IgD-negative memory B cell (primary cell): Measurements from ENCODE around the gene AUNIP. TPM values are rescaled to one million over a fixed set of nuclear protein-coding genes. Genes with fewer than 3 reads are reported as not detected.

ENCODE experiments used
- H3K27ac Mint-ChIP-seq, 3 donors: one replicate each; pipeline ENCODE4 v1.8.0; 2020 to 2022; ENCODE audit warnings: mild to moderate bottlenecking in 3 of 3, mixed read lengths in 3 of 3, moderate library complexity in 1 of 3
- H3K27me3 Mint-ChIP-seq: one replicate; pipeline ENCODE4 v1.8.0; 2021; ENCODE audit warnings: mixed read lengths
- H3K36me3 Mint-ChIP-seq: one replicate; pipeline ENCODE4 v1.8.0; 2020; ENCODE audit warnings: mild to moderate bottlenecking, mixed read lengths
- H3K4me1 Mint-ChIP-seq, 3 donors: one replicate each; pipeline ENCODE4 v1.8.0; 2020 to 2022; ENCODE audit warnings: mixed read lengths in 3 of 3, mild to moderate bottlenecking in 1 of 3
- H3K4me3 Mint-ChIP-seq, 4 donors: one replicate each; pipeline ENCODE4 v1.8.0; 2020 to 2022; ENCODE audit warnings: mild to moderate bottlenecking in 4 of 4, mixed read lengths in 4 of 4, moderate library complexity in 3 of 4
- H3K9me3 Mint-ChIP-seq, 3 donors: one replicate each; pipeline ENCODE4 v1.8.0; 2020 to 2021; ENCODE audit warnings: mixed read lengths in 3 of 3, mild to moderate bottlenecking in 1 of 3
- polyA plus RNA-seq: library from polyadenylated mRNA; unstranded; fragments of 300-500 nt; fragmentation: Illumina TruSeq; gene quantifications from one replicate; pipeline ENCODE4 v1.2.3, GENCODE V29; 2021

Gene AUNIP
- not detected for polyA plus RNA-seq

GRCh38 chr1:25858906-25859789, at the start of gene AUNIP:
TSS of gene AUNIP (minus strand) at chr1:25859457. CDS start at chr1:25859357, 100 bp downstream.
- Mint-ChIP-seq H3K27ac (peak within 1 kb of the TSS; percentile 94 to 98 (median 96)), H3K4me1 (peaks cover 15 to 22% (median 18%) of the 10 kb centered on the region in 3 donors), H3K36me3 (peaks cover 3% of the 10 kb centered on the region), H3K9me3 (no peaks in the 10 kb centered on the region), H3K27me3 (no peaks in the 10 kb centered on the region), H3K4me3 (peak within 1 kb of the TSS; percentile 89 to 99 (median 98))

- Mint-ChIP-seq H3K4me3 (peak overlapping the region in 1 of 4 donors; percentile 100), H3K36me3 (peaks cover 2% of the 10 kb centered on the region), H3K27ac (no peak overlapping the region), H3K4me1 (peaks cover 7 to 13% (median 11%) of the 10 kb centered on the region in 3 donors), H3K9me3 (no peaks in the 10 kb centered on the region), H3K27me3 (no peaks in the 10 kb centered on the region)
Observed at GRCh38 chr1:25909040-25909439, 49.8 kb upstream of the AUNIP start.

GRCh38 chr1:25908161-25908560, 48.9 kb upstream of the AUNIP start:
- peaks cover 7 to 13% (median 11%) of the 10 kb centered on the region in 3 donors for H3K4me1 Mint-ChIP-seq
- H3K4me3 Mint-ChIP-seq, result peak overlapping the region in 1 of 4 donors; percentile 100
- no peaks in the 10 kb centered on the region for H3K27me3 Mint-ChIP-seq
- H3K27ac Mint-ChIP-seq, result no peak overlapping the region
- peaks cover 2% of the 10 kb centered on the region for H3K36me3 Mint-ChIP-seq
- H3K9me3 Mint-ChIP-seq, result no peaks in the 10 kb centered on the region

GRCh38 chr1:25907601-25908000, 48.3 kb upstream of the AUNIP start:
- peak overlapping the region in 2 of 4 donors; percentile 96 to 100 for H3K4me3 Mint-ChIP-seq
- peaks cover 2% of the 10 kb centered on the region for H3K36me3 Mint-ChIP-seq
- H3K4me1 Mint-ChIP-seq, result peaks cover 7 to 13% (median 11%) of the 10 kb centered on the region in 3 donors
- H3K27ac Mint-ChIP-seq, result peak overlapping the region in 1 of 3 donors; percentile 89
- no peaks in the 10 kb centered on the region for H3K9me3 Mint-ChIP-seq
- no peaks in the 10 kb centered on the region for H3K27me3 Mint-ChIP-seq

- no peaks in the 10 kb centered on the region for H3K27me3 Mint-ChIP-seq
- peaks cover 7 to 13% (median 11%) of the 10 kb centered on the region in 3 donors for H3K4me1 Mint-ChIP-seq
- H3K9me3 Mint-ChIP-seq, result no peaks in the 10 kb centered on the region
- H3K27ac Mint-ChIP-seq, result peak overlapping the region; percentile 42 to 89 (median 50)
- H3K36me3 Mint-ChIP-seq, result peaks cover under 1% of the 10 kb centered on the region
- H3K4me3 Mint-ChIP-seq, result peak overlapping the region; percentile 84 to 100 (median 94)
Observed at GRCh38 chr1:25906644-25907300, 47.5 kb upstream of the AUNIP start.

- Mint-ChIP-seq H3K9me3 (no peaks in the 10 kb centered on the region), H3K4me1 (peaks cover 7 to 13% (median 11%) of the 10 kb centered on the region in 3 donors), H3K36me3 (no peaks in the 10 kb centered on the region), H3K27ac (peak within 1 kb of the TSS; percentile 54 to 98 (median 91)), H3K4me3 (peak within 1 kb of the TSS; percentile 84 to 100 (median 97)), H3K27me3 (no peaks in the 10 kb centered on the region)
Observed at GRCh38 chr1:25905680-25906643, 46.7 kb upstream of the AUNIP start, which contains the start of gene STMN1. TSS of gene STMN1 (minus strand) at chr1:25906419. CDS start at chr1:25904676, 1,743 bp downstream.

GRCh38 chr1:25904943-25905679, 45.9 kb upstream of the AUNIP start:
- Mint-ChIP-seq H3K27me3 (no peaks in the 10 kb centered on the region), H3K4me3 (peak overlapping the region; percentile 84 to 100 (median 97)), H3K36me3 (no peaks in the 10 kb centered on the region), H3K4me1 (peaks cover 7 to 13% (median 11%) of the 10 kb centered on the region in 3 donors), H3K27ac (peak overlapping the region; percentile 54 to 98 (median 91)), H3K9me3 (no peaks in the 10 kb centered on the region)

- H3K36me3 Mint-ChIP-seq, result no peaks in the 10 kb centered on the region
- no peaks in the 10 kb centered on the region for H3K9me3 Mint-ChIP-seq
- H3K4me3 Mint-ChIP-seq, result peak overlapping the region in 2 of 4 donors; percentile 96 to 100
- H3K27me3 Mint-ChIP-seq, result no peaks in the 10 kb centered on the region
- H3K4me1 Mint-ChIP-seq, result peaks cover 7 to 13% (median 11%) of the 10 kb centered on the region in 3 donors
- no peak overlapping the region for H3K27ac Mint-ChIP-seq
Observed at GRCh38 chr1:25903986-25904385, 44.7 kb upstream of the AUNIP start.

- Mint-ChIP-seq H3K4me3 (peak overlapping the region in 1 of 4 donors; percentile 27), H3K27me3 (no peaks in the 10 kb centered on the region), H3K9me3 (no peaks in the 10 kb centered on the region), H3K36me3 (no peaks in the 10 kb centered on the region), H3K27ac (no peak overlapping the region), H3K4me1 (peaks cover 7 to 12% (median 11%) of the 10 kb centered on the region in 3 donors)
Observed at GRCh38 chr1:25902462-25902861, 43.2 kb upstream of the AUNIP start.

- Mint-ChIP-seq H3K9me3 (no peaks in the 10 kb centered on the region), H3K36me3 (peaks cover 1% of the 10 kb centered on the region), H3K4me1 (peaks cover 12 to 16% (median 15%) of the 10 kb centered on the region in 3 donors), H3K4me3 (peak overlapping the region in 1 of 4 donors; percentile 50), H3K27me3 (no peaks in the 10 kb centered on the region), H3K27ac (no peak overlapping the region)
Observed at GRCh38 chr1:25900219-25900618, 41.0 kb upstream of the AUNIP start.

GRCh38 chr1:25899792-25900191, 40.5 kb upstream of the AUNIP start:
- Mint-ChIP-seq H3K9me3 (no peaks in the 10 kb centered on the region), H3K36me3 (peaks cover 2% of the 10 kb centered on the region), H3K27ac (no peak overlapping the region), H3K4me3 (peak overlapping the region in 1 of 4 donors; percentile 50), H3K4me1 (peaks cover 9 to 13% (median 12%) of the 10 kb centered on the region in 3 donors), H3K27me3 (no peaks in the 10 kb centered on the region)

GRCh38 chr1:25898223-25899015, 39.2 kb upstream of the AUNIP start:
- no peaks in the 10 kb centered on the region for H3K27me3 Mint-ChIP-seq
- H3K9me3 Mint-ChIP-seq, result no peaks in the 10 kb centered on the region
- H3K36me3 Mint-ChIP-seq, result peaks cover 2% of the 10 kb centered on the region
- H3K27ac Mint-ChIP-seq, result peak overlapping the region in 1 of 3 donors; percentile 51
- H3K4me1 Mint-ChIP-seq, result peaks cover 6 to 8% (median 7%) of the 10 kb centered on the region in 3 donors
- no peak overlapping the region for H3K4me3 Mint-ChIP-seq

GRCh38 chr1:25897754-25898153, 38.5 kb upstream of the AUNIP start:
- Mint-ChIP-seq H3K4me1 (peaks cover 6 to 8% (median 7%) of the 10 kb centered on the region in 3 donors), H3K27me3 (no peaks in the 10 kb centered on the region), H3K4me3 (no peak overlapping the region), H3K9me3 (no peaks in the 10 kb centered on the region), H3K36me3 (peaks cover 2% of the 10 kb centered on the region), H3K27ac (peak overlapping the region in 1 of 3 donors; percentile 51)
